ENCODE data around the gene FHIP1B.
A peak's percentile ranks its signal among the peaks of the same experiment; 100 is the strongest.

The FHIP1B gene

DNA sequence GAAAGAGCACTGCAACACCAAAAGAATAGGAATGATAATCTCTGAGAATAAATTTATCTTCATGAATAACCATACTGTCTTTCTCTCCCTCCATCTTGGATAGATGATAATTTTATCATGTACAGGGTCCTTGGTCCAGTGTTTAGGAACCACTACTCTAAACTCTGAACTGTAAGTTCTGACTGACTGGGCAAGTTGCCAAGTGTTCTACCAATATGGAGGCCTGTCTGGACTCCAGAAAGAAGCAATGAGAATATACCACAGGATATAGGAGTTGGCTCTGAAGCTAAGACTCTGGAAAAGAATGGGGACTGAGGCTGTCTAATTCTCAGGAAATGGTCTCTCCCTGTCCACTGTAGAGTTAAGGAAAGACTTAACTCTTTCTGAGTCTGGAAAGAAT is 1.5 kb downstream of the FHIP1B start:
- Histone ChIP-seq H3K4me3 (ENCODE audit: control insufficient read depth in 1 of 7, extremely low read depth in 1 of 7, insufficient read depth in 4 of 7, low read depth in 2 of 7, low read length in 6 of 7) (no peak overlapping the region), H3K36me3 (ENCODE audit: control insufficient read depth in 4 of 4, insufficient read depth in 4 of 4, low read length in 3 of 4) (peaks cover 0 to 2% (median 0%) of the 10 kb centered on the region in 4 experiments), H3K9me3 (ENCODE audit: control extremely low read depth in 1 of 5, control insufficient read depth in 4 of 5, insufficient read depth in 2 of 5, low read depth in 1 of 5, low read length in 4 of 5) (no peaks in the 10 kb centered on the region), H3K27ac (ENCODE audit: insufficient read depth in 1 of 2, low read depth in 1 of 2, low read length in 2 of 2, poor library complexity in 1 of 2, severe bottlenecking in 2 of 2) (no peak overlapping the region), H3K4me1 (ENCODE audit: control extremely low read depth in 1 of 4, control insufficient read depth in 4 of 4, insufficient read depth in 4 of 4, low read length in 3 of 4) (peaks cover 2 to 28% (median 20%) of the 10 kb centered on the region in 4 experiments), H3K27me3 (replicated peaks in 2 of 5; ENCODE audit: control insufficient read depth in 4 of 5, insufficient read depth in 5 of 5, low read length in 4 of 5) (no peaks in the 10 kb centered on the region)
- CTCF ChIA-PET = no interaction called here
- POLR2A ChIA-PET = no interaction called here
- DNase-seq = no peak

DNA sequence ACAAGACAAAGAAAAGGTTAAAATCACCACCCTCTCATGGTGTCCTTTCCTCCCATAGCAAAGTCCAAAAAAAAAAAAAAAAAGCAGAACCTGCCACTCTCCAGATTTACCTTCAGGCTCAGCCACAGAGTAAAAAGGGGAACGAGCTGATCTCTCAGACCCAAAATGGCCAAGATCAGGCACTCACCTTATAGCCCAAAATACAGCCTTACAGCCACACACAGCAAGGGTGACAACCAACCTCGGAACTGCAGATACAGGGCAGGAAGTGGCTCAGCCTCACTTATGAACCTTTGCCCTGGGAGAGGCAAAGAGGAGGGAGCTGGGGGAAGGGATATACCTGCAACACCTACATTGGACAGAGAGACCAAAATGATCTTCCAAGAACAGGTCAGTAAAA is 4.5 kb downstream of the FHIP1B start:
- peak in 2 of 3 donors; percentile 47 to 49 for DNase-seq
- ChIA-PET POLR2A (no interaction called here), CTCF (interaction anchor here (1.3 to 1.9 kb wide), 2 partner anchors 9 to 14 kb away, joined by 3 to 5 read pairs; no protein-coding TSS in a partner anchor)

DNA sequence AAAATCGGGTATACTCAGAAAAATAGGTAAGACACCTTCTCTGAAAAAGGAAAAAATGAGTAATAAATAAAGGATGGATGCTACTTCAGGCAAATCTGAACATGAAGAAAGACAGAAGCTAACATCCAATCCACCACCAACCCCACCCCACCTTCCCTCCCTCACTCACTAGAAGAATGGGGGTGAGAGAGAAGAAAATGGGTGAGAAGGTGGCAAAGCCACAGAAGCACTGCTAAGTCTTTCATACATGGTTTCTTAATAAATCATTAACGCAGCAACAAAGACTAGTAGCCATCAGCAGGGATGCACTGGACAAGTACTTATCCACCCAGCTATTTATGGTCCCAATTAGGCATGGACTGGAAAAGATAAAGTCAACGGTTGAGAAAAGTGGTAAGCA is 5.9 kb downstream of the FHIP1B start:
- peaks cover 2 to 11% (median 8%) of the 10 kb centered on the region in 4 experiments for H3K36me3 ChIP-seq (ENCODE audit: control insufficient read depth in 4 of 4, insufficient read depth in 4 of 4, low read length in 3 of 4)
- ChIA-PET POLR2A (no interaction called here), CTCF (interaction anchor here (1.3 kb wide), 1 partner anchor 30 kb away, joined by 3 read pairs; no protein-coding TSS in a partner anchor)
- H3K9me3 ChIP-seq (ENCODE audit: control extremely low read depth in 1 of 5, control insufficient read depth in 4 of 5, insufficient read depth in 2 of 5, low read depth in 1 of 5, low read length in 4 of 5) = no peaks in the 10 kb centered on the region
- WGBS (ENCODE audit: insufficient coverage) = 100% methylated on average over 1 of the region's 3 CpGs
- no peak for DNase-seq
- peaks cover 2 to 26% (median 16%) of the 10 kb centered on the region in 4 experiments for H3K4me1 ChIP-seq (ENCODE audit: control extremely low read depth in 1 of 4, control insufficient read depth in 4 of 4, insufficient read depth in 4 of 4, low read length in 3 of 4)
- no peaks in the 10 kb centered on the region for H3K27me3 ChIP-seq (replicated peaks in 2 of 5; ENCODE audit: control insufficient read depth in 4 of 5, insufficient read depth in 5 of 5, low read length in 4 of 5)
- no peak overlapping the region for H3K4me3 ChIP-seq (ENCODE audit: control insufficient read depth in 1 of 7, extremely low read depth in 1 of 7, insufficient read depth in 4 of 7, low read depth in 2 of 7, low read length in 6 of 7)
- H3K27ac ChIP-seq (ENCODE audit: insufficient read depth in 1 of 2, low read depth in 1 of 2, low read length in 2 of 2, poor library complexity in 1 of 2, severe bottlenecking in 2 of 2) = no peak overlapping the region

More for the DNA sequence above, 4.5 kb downstream of the FHIP1B start:
- Histone ChIP-seq H3K27me3 (replicated peaks in 2 of 5; ENCODE audit: control insufficient read depth in 4 of 5, insufficient read depth in 5 of 5, low read length in 4 of 5) (no peaks in the 10 kb centered on the region), H3K9me3 (ENCODE audit: control extremely low read depth in 1 of 5, control insufficient read depth in 4 of 5, insufficient read depth in 2 of 5, low read depth in 1 of 5, low read length in 4 of 5) (no peaks in the 10 kb centered on the region), H3K4me1 (ENCODE audit: control extremely low read depth in 1 of 4, control insufficient read depth in 4 of 4, insufficient read depth in 4 of 4, low read length in 3 of 4) (peaks cover 2 to 30% (median 22%) of the 10 kb centered on the region in 4 experiments), H3K4me3 (ENCODE audit: control insufficient read depth in 1 of 7, extremely low read depth in 1 of 7, insufficient read depth in 4 of 7, low read depth in 2 of 7, low read length in 6 of 7) (no peak overlapping the region), H3K27ac (ENCODE audit: insufficient read depth in 1 of 2, low read depth in 1 of 2, low read length in 2 of 2, poor library complexity in 1 of 2, severe bottlenecking in 2 of 2) (no peak overlapping the region), H3K36me3 (ENCODE audit: control insufficient read depth in 4 of 4, insufficient read depth in 4 of 4, low read length in 3 of 4) (peaks cover 0 to 2% (median 0%) of the 10 kb centered on the region in 4 experiments)
- WGBS (ENCODE audit: insufficient coverage) = 0% methylated on average over 1 of the region's 2 CpGs

DNA sequence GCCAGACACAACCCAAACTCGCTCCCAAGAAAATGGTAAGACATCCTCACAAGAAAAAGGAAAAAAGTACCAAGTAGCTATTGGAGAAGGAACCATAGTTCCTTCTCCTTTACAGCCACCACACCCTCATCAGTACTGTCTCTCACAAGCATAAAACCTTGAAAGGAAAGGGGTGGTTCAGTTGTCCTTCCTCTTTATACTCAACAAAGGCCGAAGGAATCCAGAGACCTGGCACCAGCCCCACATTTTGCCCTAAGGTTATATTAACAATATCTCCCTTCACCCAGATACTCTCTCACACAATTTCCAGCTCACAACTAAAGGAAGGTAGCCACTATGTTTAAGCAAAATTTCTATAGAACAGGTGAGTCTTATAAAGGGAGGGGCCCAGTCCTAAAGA is 8.5 kb downstream of the FHIP1B start:
- Histone ChIP-seq H3K9me3 (ENCODE audit: control extremely low read depth in 1 of 5, control insufficient read depth in 4 of 5, insufficient read depth in 2 of 5, low read depth in 1 of 5, low read length in 4 of 5) (no peaks in the 10 kb centered on the region), H3K4me1 (ENCODE audit: control extremely low read depth in 1 of 4, control insufficient read depth in 4 of 4, insufficient read depth in 4 of 4, low read length in 3 of 4) (peaks cover 2 to 20% (median 12%) of the 10 kb centered on the region in 4 experiments), H3K27ac (ENCODE audit: insufficient read depth in 1 of 2, low read depth in 1 of 2, low read length in 2 of 2, poor library complexity in 1 of 2, severe bottlenecking in 2 of 2) (no peak overlapping the region), H3K36me3 (ENCODE audit: control insufficient read depth in 4 of 4, insufficient read depth in 4 of 4, low read length in 3 of 4) (peaks cover 11 to 34% (median 26%) of the 10 kb centered on the region in 4 experiments), H3K27me3 (replicated peaks in 2 of 5; ENCODE audit: control insufficient read depth in 4 of 5, insufficient read depth in 5 of 5, low read length in 4 of 5) (no peaks in the 10 kb centered on the region), H3K4me3 (ENCODE audit: control insufficient read depth in 1 of 7, extremely low read depth in 1 of 7, insufficient read depth in 4 of 7, low read depth in 2 of 7, low read length in 6 of 7) (no peak overlapping the region)
- ChIA-PET POLR2A (no interaction called here), CTCF (interaction anchor here (1.1 kb wide), 1 partner anchor 11 kb away, joined by 5 read pairs; no protein-coding TSS in a partner anchor)
- DNase-seq = peak in 2 of 3 donors; percentile 47 to 52
- WGBS (ENCODE audit: insufficient coverage) = 0% methylated on average over 1 of the region's 2 CpGs

DNA sequence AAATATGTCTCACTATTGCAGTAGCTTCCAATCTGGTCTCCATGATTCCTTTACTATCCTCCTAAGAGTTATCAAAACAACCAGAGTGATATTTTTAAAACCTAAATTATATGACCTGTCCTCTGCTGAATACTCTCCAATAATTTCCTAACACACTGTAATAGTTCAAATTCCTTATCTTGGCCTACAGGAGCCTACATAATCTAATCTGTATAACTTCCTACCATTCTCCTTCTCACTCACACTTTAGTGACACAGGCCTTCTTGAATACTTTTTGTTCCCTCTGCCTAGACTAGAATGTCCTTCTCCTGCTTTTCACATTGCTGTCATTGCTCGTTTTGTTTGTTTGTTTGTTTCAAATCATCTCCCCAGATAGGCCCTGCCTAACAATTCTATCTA is 9.4 kb downstream of the FHIP1B start:
- Histone ChIP-seq H3K4me3 (ENCODE audit: control insufficient read depth in 1 of 7, extremely low read depth in 1 of 7, insufficient read depth in 4 of 7, low read depth in 2 of 7, low read length in 6 of 7) (no peak overlapping the region), H3K4me1 (ENCODE audit: control extremely low read depth in 1 of 4, control insufficient read depth in 4 of 4, insufficient read depth in 4 of 4, low read length in 3 of 4) (peaks cover 0 to 13% (median 10%) of the 10 kb centered on the region in 4 experiments), H3K27me3 (replicated peaks in 2 of 5; ENCODE audit: control insufficient read depth in 4 of 5, insufficient read depth in 5 of 5, low read length in 4 of 5) (no peaks in the 10 kb centered on the region), H3K36me3 (ENCODE audit: control insufficient read depth in 4 of 4, insufficient read depth in 4 of 4, low read length in 3 of 4) (peaks cover 13 to 41% (median 29%) of the 10 kb centered on the region in 4 experiments), H3K9me3 (ENCODE audit: control extremely low read depth in 1 of 5, control insufficient read depth in 4 of 5, insufficient read depth in 2 of 5, low read depth in 1 of 5, low read length in 4 of 5) (no peaks in the 10 kb centered on the region), H3K27ac (ENCODE audit: insufficient read depth in 1 of 2, low read depth in 1 of 2, low read length in 2 of 2, poor library complexity in 1 of 2, severe bottlenecking in 2 of 2) (no peak overlapping the region)
- no peak for DNase-seq
- ChIA-PET CTCF (interaction anchor here (1.1 kb wide), 1 partner anchor 10 kb away, joined by 5 read pairs; no protein-coding TSS in a partner anchor), POLR2A (no interaction called here)
- WGBS (ENCODE audit: insufficient coverage) = 100% methylated on average over 1 of the region's 1 CpG

DNA sequence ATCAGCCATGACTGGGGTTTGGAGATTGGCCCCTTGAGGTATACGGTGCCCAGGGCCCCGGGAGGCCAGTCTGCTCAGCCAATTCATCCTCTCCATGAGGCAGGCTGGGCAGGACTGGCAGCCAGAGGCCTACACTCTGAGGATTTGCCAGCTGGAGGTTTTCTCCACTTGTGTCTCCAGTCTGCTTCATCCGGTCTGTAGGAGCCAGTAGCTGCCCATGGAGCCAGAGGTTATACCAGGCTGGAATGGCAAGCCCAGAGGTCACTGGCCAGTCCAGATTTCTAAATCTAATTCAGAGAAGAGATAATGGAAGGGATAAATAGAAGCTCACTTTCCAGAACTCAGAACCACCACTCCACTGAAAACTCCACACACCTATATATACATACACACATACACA is 10.0 kb downstream of the FHIP1B start:
- Histone ChIP-seq H3K9me3 (ENCODE audit: control extremely low read depth in 1 of 5, control insufficient read depth in 4 of 5, insufficient read depth in 2 of 5, low read depth in 1 of 5, low read length in 4 of 5) (no peaks in the 10 kb centered on the region), H3K4me3 (ENCODE audit: control insufficient read depth in 1 of 7, extremely low read depth in 1 of 7, insufficient read depth in 4 of 7, low read depth in 2 of 7, low read length in 6 of 7) (no peak overlapping the region), H3K27me3 (replicated peaks in 2 of 5; ENCODE audit: control insufficient read depth in 4 of 5, insufficient read depth in 5 of 5, low read length in 4 of 5) (no peaks in the 10 kb centered on the region), H3K36me3 (ENCODE audit: control insufficient read depth in 4 of 4, insufficient read depth in 4 of 4, low read length in 3 of 4) (peaks cover 16 to 45% (median 32%) of the 10 kb centered on the region in 4 experiments), H3K27ac (ENCODE audit: insufficient read depth in 1 of 2, low read depth in 1 of 2, low read length in 2 of 2, poor library complexity in 1 of 2, severe bottlenecking in 2 of 2) (no peak overlapping the region), H3K4me1 (ENCODE audit: control extremely low read depth in 1 of 4, control insufficient read depth in 4 of 4, insufficient read depth in 4 of 4, low read length in 3 of 4) (peaks cover 0 to 10% (median 7%) of the 10 kb centered on the region in 4 experiments)
- 98% methylated on average over 3 of the region's 3 CpGs for WGBS (ENCODE audit: insufficient coverage)
- CTCF ChIA-PET = interaction anchor here (1.2 to 1.3 kb wide), 2 partner anchors 148 to 155 kb away, joined by 3 read pairs; no protein-coding TSS in a partner anchor
- DNase-seq = no peak
- POLR2A ChIA-PET = no interaction called here

DNA sequence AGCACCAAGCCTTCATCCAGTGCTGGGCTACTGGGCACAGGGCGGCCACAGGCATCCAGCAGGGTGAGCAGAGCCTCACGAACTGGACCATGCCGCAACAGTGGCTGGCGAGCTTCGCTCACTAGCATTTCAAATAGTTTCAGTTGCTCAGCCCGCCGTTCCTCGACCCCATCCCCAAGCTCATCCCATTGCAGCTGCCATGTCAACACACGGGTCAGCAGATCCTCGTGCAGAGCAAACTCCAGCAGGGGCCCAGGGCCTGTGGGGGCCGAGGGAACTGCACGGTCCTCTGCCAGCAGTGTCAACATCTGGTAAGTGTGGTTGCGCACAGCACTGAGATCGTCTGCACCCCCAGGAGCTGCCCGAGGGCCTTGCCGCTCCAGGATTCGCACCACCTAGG is 10.6 kb downstream of the FHIP1B start:
- H3K36me3 ChIP-seq (ENCODE audit: control insufficient read depth in 4 of 4, insufficient read depth in 4 of 4, low read length in 3 of 4) = peaks cover 14 to 51% (median 35%) of the 10 kb centered on the region in 4 experiments
- no peak for DNase-seq
- H3K4me3 ChIP-seq (ENCODE audit: control insufficient read depth in 1 of 7, extremely low read depth in 1 of 7, insufficient read depth in 4 of 7, low read depth in 2 of 7, low read length in 6 of 7) = no peak overlapping the region
- POLR2A ChIA-PET = no interaction called here
- no peaks in the 10 kb centered on the region for H3K27me3 ChIP-seq (replicated peaks in 2 of 5; ENCODE audit: control insufficient read depth in 4 of 5, insufficient read depth in 5 of 5, low read length in 4 of 5)
- H3K27ac ChIP-seq (ENCODE audit: insufficient read depth in 1 of 2, low read depth in 1 of 2, low read length in 2 of 2, poor library complexity in 1 of 2, severe bottlenecking in 2 of 2) = no peak overlapping the region
- no peaks in the 10 kb centered on the region for H3K9me3 ChIP-seq (ENCODE audit: control extremely low read depth in 1 of 5, control insufficient read depth in 4 of 5, insufficient read depth in 2 of 5, low read depth in 1 of 5, low read length in 4 of 5)
- CTCF ChIA-PET = interaction anchor here (1.2 to 1.3 kb wide), 2 partner anchors 149 to 155 kb away, joined by 3 read pairs; no protein-coding TSS in a partner anchor
- WGBS (ENCODE audit: insufficient coverage) = 96% methylated on average over 16 of the region's 17 CpGs
- peaks cover 0 to 8% (median 7%) of the 10 kb centered on the region in 4 experiments for H3K4me1 ChIP-seq (ENCODE audit: control extremely low read depth in 1 of 4, control insufficient read depth in 4 of 4, insufficient read depth in 4 of 4, low read length in 3 of 4)
